ENCODE results near the gene MFRP.

MFRP gene

DNA sequence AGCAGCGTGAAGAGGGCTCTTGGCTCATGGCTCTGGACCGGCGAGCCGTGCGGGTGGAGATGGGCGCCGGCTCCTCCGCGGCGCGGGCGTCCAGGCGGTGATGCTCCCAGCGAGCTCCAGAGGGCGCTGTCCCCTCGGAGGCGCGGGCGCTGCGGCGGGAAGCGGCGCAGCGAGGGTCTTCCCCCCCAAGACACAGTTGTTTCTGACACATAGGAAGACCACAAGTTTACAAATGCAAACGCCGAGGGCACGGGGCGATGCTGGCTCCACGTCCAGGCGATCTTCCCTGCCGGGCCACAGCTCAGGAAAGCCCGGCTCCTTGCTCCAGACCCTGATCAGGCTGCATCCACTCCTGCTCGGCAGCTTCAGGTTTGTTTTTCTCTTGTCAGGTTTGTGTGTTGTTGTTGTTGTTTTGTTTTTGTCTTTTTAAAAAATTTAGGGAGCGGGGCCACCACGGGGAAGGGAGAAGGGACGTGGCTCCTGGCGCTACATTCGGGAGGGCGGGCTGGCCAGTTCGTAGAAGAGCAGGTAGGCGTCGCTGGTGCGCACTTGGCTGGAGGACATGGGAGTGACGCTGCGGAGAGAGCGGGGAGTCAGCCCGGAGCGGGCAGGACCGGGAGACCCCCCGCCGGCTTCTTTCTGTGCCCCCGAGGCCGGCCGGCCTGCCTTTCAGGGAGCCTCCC, 10.0 kb upstream of the MFRP start:
- DNase-seq: peak; percentile 63

- DNase-seq: no peak
Measured at GRCh38 chr11:119355091-119355843, 8.8 kb upstream of the MFRP start.

GRCh38 chr11:119352857-119353260, 6.4 kb upstream of the MFRP start:
- peak; percentile 77 for DNase-seq

DNA sequence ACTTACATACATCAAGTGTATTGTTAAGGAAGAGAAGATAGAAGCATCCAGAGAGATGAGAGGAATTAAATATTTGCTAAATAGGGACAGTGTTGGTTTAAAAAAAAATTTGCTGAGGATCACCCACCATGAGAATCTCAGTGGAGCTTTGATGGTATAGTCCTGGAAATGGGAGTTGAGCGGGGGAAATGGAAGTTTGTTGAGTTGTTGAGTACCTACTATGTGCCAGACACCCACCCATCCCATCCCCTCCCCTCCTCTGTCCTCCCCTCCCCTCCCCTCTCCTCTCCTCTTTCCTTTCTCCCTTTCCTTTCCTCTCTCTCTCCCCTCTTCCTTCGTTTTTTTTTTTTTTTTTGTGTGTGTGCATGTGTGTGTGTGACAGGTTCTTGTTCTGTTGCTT, 4.7 kb upstream of the MFRP start:
- no peak for DNase-seq

- no peak for DNase-seq
Measured at GRCh38 chr11:119350302-119350701, 3.8 kb upstream of the MFRP start.

DNA sequence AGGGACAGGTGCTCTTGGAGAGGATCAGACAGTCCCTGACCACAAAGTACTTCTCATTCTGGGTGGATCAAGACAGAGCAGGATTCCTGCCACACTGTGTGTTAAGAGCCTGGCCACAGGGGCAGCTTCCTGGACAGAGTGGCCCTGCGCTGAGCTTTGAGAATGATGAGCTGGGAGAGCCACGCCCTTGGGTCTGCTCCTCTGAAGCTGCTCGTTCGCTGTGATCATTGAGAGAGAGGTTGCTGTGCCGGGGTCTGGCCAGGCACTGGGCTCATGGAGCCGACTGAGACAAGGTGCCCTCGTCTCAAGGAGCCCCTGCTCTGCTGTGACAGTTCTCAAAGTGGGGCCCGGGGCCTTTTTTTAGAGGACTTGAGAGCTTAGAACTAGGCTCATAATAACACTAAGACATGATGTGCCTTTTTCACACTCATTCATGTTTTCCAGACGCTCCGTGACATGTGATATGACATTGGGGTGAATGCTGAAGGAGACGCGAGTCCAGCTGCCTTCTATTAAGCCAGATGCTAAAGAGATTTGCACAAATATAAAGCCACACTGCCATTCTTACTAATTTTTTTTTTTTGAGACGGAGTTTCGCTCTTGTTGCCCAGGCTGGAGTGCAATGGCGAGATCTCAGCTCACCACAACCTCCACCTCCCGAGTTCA, 1.6 kb upstream of the MFRP start:
- DNase-seq: no peak

GRCh38 chr11:119347242-119347641, 737 bp upstream of the MFRP start:
- no peak for DNase-seq

GRCh38 chr11:119345685-119346084, 820 bp downstream of the MFRP start:
- DNase-seq: no peak

- DNase-seq: no peak
Measured at GRCh38 chr11:119344291-119345010, 2.1 kb downstream of the MFRP start.

DNA sequence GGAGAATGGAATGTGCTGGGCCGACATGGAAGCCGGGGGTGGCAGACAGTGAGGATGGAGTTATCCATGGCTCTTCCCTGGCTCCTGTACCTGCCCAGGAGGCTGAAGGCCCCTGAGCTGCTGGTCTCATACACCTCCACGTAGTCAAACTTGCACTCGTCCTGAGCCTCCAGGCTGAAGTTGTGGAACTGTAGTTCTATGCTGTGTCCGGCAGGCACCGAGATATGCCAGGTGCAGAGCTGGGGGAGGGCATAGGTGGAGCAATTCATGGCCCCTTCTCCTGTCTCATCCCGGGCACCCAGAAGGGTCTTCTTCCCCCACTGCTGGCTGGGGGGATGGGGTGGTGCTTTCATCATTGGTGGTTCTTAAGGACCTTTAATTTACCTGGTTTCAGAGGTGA, 2.8 kb downstream of the MFRP start:
- no peak for DNase-seq

DNA sequence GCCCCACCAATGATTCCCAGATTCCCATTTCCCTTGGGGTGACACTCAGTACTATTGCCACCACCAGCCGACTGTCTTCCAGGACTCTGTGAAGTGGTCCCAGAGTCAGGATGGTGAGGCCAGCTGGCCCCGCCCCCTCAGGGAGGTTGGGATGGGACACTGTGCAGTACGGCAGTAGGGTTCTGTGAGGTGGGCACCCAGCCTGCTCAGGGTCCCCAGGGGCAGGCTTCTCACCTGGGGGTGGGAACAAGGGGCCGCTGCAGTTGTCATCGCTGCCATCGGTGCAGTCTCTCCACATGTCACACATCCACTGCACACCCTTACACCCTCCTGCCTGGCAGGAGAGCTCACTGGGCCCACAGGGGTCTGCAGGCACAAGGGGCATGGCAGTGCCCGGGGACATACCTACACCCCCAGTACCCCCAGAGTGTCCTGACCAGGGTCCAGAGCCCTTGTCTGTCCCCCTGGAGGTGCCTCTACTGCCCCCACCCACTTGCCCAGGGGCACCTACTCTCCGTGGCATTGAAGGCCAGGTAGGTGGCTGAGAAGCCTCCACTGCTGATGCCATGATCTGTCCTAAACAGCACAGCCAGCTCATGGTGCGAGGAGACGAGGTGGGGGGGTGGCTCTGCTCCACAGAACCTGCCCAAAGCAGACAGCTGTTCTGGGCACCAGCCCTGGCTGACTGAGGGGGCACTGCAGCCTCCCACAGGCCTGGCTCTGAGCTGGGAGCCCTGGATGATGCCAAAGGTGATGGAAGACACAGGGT, 4.0 kb downstream of the MFRP start:
- DNase-seq: no peak

DNA sequence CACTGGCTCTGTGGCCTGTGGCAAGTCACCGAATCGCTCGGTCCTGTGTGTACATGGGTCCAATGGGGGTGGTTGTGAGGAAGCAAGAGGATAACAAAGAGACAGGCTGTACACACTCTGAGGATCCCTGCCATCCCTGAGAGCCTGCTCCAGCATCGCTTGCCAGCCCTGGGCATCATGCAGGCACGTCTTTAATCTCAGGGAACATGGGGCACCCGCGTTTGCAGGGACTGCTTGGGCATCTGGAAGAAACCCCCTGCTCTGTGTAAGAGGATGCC, 4.5 kb downstream of the MFRP start:
- DNase-seq: no peak

DNA sequence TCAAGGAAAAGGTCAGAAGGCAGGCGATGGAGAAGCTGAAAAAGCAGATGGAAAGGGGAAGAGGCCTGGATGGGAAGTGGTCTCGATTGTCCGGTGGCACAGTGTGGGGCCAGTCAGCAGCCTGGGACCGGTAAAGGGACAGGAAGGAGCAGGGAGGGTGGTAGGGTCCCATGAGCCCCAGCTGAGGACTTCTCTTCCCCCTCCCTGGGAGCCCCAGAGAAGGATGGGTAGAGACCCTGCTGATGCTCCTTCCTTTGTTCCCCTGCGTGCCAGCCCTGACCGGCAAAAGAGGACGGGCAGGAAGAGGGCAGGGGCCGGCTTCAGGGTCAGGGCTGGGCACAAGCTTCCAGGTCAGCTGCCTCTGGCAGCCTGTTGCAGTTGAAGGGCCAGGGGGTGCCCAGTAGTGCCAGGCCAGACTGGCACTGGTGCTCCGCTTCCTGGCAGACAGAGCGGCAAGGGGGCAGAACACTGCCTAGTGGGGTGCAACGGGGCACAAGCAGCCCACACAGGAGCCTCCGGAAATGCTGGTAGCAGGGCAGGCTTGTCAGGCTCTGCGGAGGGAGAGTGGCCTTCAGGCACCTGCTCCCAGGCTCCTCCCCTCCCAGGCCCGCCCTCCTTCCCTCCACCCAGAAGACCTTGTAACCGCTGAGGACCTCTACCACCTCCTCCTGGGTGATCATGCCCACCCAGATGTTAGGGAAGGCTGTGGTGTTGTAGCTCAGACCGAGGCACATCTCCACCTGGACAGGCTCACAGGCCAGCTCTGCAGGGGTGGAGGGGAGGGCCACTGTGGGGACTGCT, 5.1 kb downstream of the MFRP start:
- DNase-seq: no peak

DNA sequence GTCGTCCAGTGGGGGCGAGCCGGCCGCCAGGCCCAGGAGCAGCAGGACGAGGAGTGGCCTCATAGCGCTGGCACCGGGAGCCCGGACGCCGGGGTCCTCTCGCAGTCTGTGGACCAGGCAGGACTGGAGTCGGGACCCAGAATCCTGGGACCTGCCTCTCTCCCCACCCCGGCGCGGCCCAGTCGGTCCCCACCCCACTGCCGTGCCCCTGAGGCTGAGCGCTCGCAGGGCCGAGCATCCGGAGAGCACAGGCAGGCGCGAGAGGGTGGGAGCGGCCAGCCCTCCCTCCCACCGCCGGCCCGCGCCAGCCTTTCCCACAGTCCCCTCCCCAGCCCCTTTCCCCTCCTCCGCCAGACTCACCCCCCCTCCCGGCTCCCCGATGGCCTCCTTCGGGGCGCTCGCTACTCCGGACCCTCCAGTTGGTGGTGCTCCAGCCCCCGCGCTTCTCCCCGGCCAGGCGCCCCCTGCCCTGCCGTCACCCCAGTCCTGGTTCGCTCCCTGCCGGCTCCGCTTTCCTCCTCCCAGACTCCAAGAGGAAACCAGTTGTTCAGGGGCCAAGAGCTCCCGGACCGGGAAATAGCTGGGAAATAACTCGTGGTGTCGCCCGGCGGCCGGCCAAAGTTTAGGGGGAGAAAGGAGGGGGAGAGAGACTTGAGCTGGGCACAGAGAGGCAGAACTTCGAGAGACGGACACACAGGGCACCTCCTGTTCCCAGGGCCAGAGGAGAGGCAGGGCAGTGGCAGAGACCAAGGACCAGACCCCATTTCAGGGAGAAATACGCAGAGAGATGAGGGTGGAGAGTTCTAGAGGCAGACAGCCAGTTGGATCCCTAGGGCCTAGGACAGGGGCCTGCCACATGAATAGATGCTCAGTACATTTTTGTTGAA, 5.9 kb downstream of the MFRP start, which contains the start of gene C1QTNF5:
Gene C1QTNF5, minus strand, starts transcription at position 549 of the 887 bp plus-strand sequence. Its CDS starts 486 bp downstream, at position 63.
- DNase-seq: no peak

DNA sequence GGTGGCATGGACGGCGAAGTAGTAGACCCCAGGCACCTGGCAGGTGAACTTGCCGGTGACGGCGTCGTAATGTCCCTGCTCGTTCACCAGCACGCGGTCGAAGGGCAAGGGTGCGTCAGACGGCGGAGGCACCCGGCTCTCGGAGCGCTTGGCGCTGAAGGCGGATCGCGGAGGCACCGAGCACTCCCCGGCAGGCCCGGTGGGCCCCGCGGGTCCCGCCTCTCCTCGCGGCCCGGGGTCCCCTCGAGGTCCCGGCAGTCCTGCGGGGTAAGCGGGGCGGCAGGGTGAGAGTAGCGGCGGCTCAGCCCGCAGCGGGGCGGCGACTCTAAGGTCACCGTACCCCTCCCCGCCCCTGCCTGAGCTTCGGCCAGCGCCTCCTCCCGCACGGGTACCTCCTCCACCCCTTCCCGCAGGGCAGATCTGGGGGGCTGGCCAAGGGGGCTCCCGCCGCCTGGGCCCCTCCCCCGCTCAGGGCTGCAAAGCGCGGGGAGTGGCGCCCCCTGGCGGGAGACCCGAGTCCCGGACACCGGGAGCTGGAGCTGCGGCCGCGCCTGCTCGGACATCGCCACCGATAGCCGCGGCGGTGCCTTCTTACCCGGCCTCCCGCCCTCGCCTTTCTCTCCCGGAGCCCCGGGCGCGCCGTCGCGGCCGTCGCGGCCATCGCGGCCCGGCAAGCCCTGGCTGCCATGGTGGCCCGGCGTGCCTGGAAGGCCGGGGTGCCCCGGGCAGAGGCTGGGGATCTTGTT, 6.7 kb downstream of the MFRP start:
- DNase-seq: no peak

- DNase-seq: no peak
Measured at GRCh38 chr11:119338965-119339588, 7.4 kb downstream of the MFRP start.

DNA sequence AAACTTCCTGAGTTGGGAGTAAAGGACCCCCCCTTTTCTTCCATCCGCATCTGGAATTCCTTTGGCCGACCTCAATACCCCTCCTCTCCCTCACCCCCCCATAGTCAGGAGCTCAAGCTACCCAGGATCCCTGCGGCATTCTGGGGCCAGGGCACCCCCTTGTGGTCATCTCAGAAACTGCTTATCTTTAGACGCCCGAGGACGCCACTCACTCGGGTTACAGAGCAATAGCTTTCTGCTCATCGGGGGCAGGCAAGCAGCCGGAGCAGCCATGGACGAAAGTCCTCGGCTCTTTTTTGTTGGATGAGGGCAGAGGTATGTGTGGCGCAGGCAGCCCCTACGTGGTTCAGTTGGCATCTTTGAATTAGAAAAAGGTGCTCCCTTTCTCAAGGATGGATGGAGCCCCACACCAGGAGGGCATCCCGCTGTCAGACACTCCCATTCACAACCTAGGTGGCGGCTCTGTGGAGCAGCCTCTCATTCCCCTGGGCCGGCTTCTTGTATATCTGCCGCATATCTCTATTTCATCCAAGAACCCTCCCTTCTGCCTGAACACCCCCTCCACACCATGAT, 8.1 kb downstream of the MFRP start:
- no peak for DNase-seq

GRCh38 chr11:119337581-119338317, 8.8 kb downstream of the MFRP start:
- DNase-seq: no peak
